ENCODE data around the gene MADCAM1.

- TF ChIP-seq CTCF (IDR thresholded peaks at IDR 0.05) = no peak
- no peak for TF ChIP-seq POLR2A (IDR thresholded peaks at IDR 0.05)
Measured at GRCh38 chr19:482186-483041, 13.9 kb upstream of the MADCAM1 start.

Measured in lower leg skin (tissue), 3 donors.